Progenitor cell of endocrine pancreas (in vitro differentiated cells): ENCODE results near the gene GDE1. TPM values are rescaled to one million over a fixed set of nuclear protein-coding genes. Genes with fewer than 3 reads are reported as not detected.

ENCODE experiments used
- DNase-seq: peaks from one replicate; pipeline ENCODE4 v3.0.0; 2021; ENCODE audit warnings: low spot score; ENCODE audit not compliant: unreplicated experiment
- H3K27ac Mint-ChIP-seq: 2 replicates; pipeline ENCODE4 v1.8.0; 2021; ENCODE audit warnings: mild to moderate bottlenecking, moderate library complexity, mixed read lengths
- H3K27me3 Mint-ChIP-seq: 2 replicates; pipeline ENCODE4 v1.8.0; 2021; ENCODE audit warnings: mixed read lengths
- H3K36me3 Mint-ChIP-seq: 2 replicates; pipeline ENCODE4 v1.8.0; 2022; ENCODE audit warnings: mixed read lengths; ENCODE audit not compliant: insufficient read depth
- H3K4me1 Mint-ChIP-seq: 2 replicates; pipeline ENCODE4 v1.8.0; 2021; ENCODE audit warnings: low read depth, mixed read lengths
- H3K4me3 Mint-ChIP-seq: 2 replicates; pipeline ENCODE4 v1.8.0; 2021; ENCODE audit warnings: low read depth, mild to moderate bottlenecking, moderate library complexity, mixed read lengths
- H3K9me3 Mint-ChIP-seq: 2 replicates; pipeline ENCODE4 v1.8.0; 2021; ENCODE audit warnings: low read depth, mixed read lengths
- CTCF ChIP-seq: fragments of 200-600 bp; sonication (generic); IDR thresholded peaks from one replicate; pipeline ENCODE4 v1.5.0; 2021; ENCODE audit warnings: antibody characterized with exemption, mild to moderate bottlenecking; ENCODE audit not compliant: unreplicated experiment
- total RNA-seq: library from RNA; stranded (reverse); gene quantifications from 2 replicates; pipeline ENCODE4 v1.2.1, GENCODE V29; 2021

GDE1 gene
- total RNA-seq, 1 donor from 2014 or later = 116 TPM

- no peak for TF ChIP-seq CTCF
- peaks cover 14% of the 10 kb centered on the region for H3K4me1 Mint-ChIP-seq
- H3K4me3 Mint-ChIP-seq = no peak overlapping the region
- DNase-seq = no peak
- no peaks in the 10 kb centered on the region for H3K9me3 Mint-ChIP-seq
- H3K27ac Mint-ChIP-seq = no peak overlapping the region
- peaks cover 7% of the 10 kb centered on the region for H3K36me3 Mint-ChIP-seq
- no peaks in the 10 kb centered on the region for H3K27me3 Mint-ChIP-seq
Measured at GRCh38 chr16:19485611-19486010, 36.3 kb downstream of the GDE1 start.

- no peak overlapping the region for H3K27ac Mint-ChIP-seq
- H3K4me3 Mint-ChIP-seq = no peak overlapping the region
- no peaks in the 10 kb centered on the region for H3K9me3 Mint-ChIP-seq
- TF ChIP-seq CTCF = no peak
- H3K4me1 Mint-ChIP-seq = peaks cover 23% of the 10 kb centered on the region
- no peaks in the 10 kb centered on the region for H3K27me3 Mint-ChIP-seq
- DNase-seq = no peak
- peaks cover 7% of the 10 kb centered on the region for H3K36me3 Mint-ChIP-seq
Measured at GRCh38 chr16:19484096-19484495, 37.8 kb downstream of the GDE1 start.

- no peak for DNase-seq
- H3K9me3 Mint-ChIP-seq = peaks cover 5% of the 10 kb centered on the region
- peaks cover 19% of the 10 kb centered on the region for H3K4me1 Mint-ChIP-seq
- H3K4me3 Mint-ChIP-seq = no peak overlapping the region
- no peak for TF ChIP-seq CTCF
- peaks cover 9% of the 10 kb centered on the region for H3K36me3 Mint-ChIP-seq
- H3K27ac Mint-ChIP-seq = no peak overlapping the region
- no peaks in the 10 kb centered on the region for H3K27me3 Mint-ChIP-seq
Measured at GRCh38 chr16:19482291-19482690, 39.6 kb downstream of the GDE1 start.

GRCh38 chr16:19481769-19482168 lies 40.1 kb downstream of the GDE1 start:
- Mint-ChIP-seq H3K27ac (no peak overlapping the region), H3K27me3 (no peaks in the 10 kb centered on the region), H3K4me1 (peaks cover 18% of the 10 kb centered on the region), H3K4me3 (no peak overlapping the region), H3K36me3 (peaks cover 7% of the 10 kb centered on the region), H3K9me3 (peaks cover 5% of the 10 kb centered on the region)
- no peak for DNase-seq
- TF ChIP-seq CTCF = no peak

GRCh38 chr16:19481296-19481695 lies 40.6 kb downstream of the GDE1 start:
- DNase-seq = no peak
- H3K4me3 Mint-ChIP-seq = no peak overlapping the region
- no peak for TF ChIP-seq CTCF

More at GRCh38 chr16:19481296-19481695, 40.6 kb downstream of the GDE1 start:
- peaks cover 8% of the 10 kb centered on the region for H3K36me3 Mint-ChIP-seq
- H3K27ac Mint-ChIP-seq = no peak overlapping the region
- H3K9me3 Mint-ChIP-seq = peaks cover 8% of the 10 kb centered on the region
- no peaks in the 10 kb centered on the region for H3K27me3 Mint-ChIP-seq
- peaks cover 18% of the 10 kb centered on the region for H3K4me1 Mint-ChIP-seq
